GM23338 (cell line): ENCODE results near the gene SORBS1. TPM values are rescaled to one million over a fixed set of nuclear protein-coding genes. Genes with fewer than 3 reads are reported as not detected.

Experiments
- ATAC-seq: fragments of 200-7000 bp; cut with Tn5 transposase; 3 replicates; pipeline ENCODE4 v1.9.1; 2020
- DNase-seq: peaks from one replicate; pipeline ENCODE4 v3.0.0-alpha.2; 2015; ENCODE audit warnings: low spot score
- H2AFZ ChIP-seq: fragments of 200-600 bp; sonication (generic); 2 replicates; pipeline ENCODE4 v1.8.0; 2016; ENCODE audit warnings: antibody characterized with exemption, mild to moderate bottlenecking, moderate library complexity
- H3F3A ChIP-seq: fragments of 200-600 bp; sonication (generic); replicated peaks from 2 replicates; pipeline ENCODE4 v1.8.0; 2017; ENCODE audit warnings: antibody characterized with exemption, mixed run types, low read depth
- H3K27ac ChIP-seq: fragments of 200-600 bp; sonication (generic); 2 replicates; pipeline ENCODE4 v1.6.1; 2016; ENCODE audit warnings: low read depth
- H3K27me3 ChIP-seq: fragments of 200-600 bp; sonication (generic); 2 replicates; pipeline ENCODE4 v1.8.0; 2016; ENCODE audit warnings: mild to moderate bottlenecking, mixed run types, moderate library complexity; ENCODE audit not compliant: insufficient read depth
- H3K36me3 ChIP-seq: fragments of 200-600 bp; sonication (generic); 2 replicates; pipeline ENCODE4 v1.8.0; 2016; ENCODE audit warnings: mild to moderate bottlenecking; ENCODE audit not compliant: insufficient read depth
- H3K4me1 ChIP-seq: fragments of 200-600 bp; sonication (generic); 2 replicates; pipeline ENCODE4 v1.8.0; 2016; ENCODE audit warnings: mild to moderate bottlenecking, moderate library complexity; ENCODE audit not compliant: insufficient read depth
- H3K4me2 ChIP-seq: fragments of 200-600 bp; sonication (generic); 2 replicates; pipeline ENCODE4 v1.7.1; 2017; ENCODE audit warnings: mixed run types
- H3K4me3 ChIP-seq: fragments of 200-600 bp; sonication (generic); 2 replicates; pipeline ENCODE4 v1.6.1; 2016; ENCODE audit warnings: mixed run types
- H3K79me2 ChIP-seq: fragments of 200-600 bp; sonication (generic); replicated peaks from 2 replicates; pipeline ENCODE4 v1.8.0; 2017; ENCODE audit warnings: mild to moderate bottlenecking; ENCODE audit not compliant: insufficient read depth
- H3K9me2 ChIP-seq: fragments of 200-600 bp; sonication (generic); 2 replicates; pipeline ENCODE4 v1.8.0; 2017; ENCODE audit not compliant: insufficient read depth
- H4K20me1 ChIP-seq: fragments of 200-600 bp; sonication (generic); replicated peaks from 2 replicates; pipeline ENCODE4 v1.8.0; 2017; ENCODE audit warnings: mild to moderate bottlenecking; ENCODE audit not compliant: insufficient read depth
- H3K27ac Mint-ChIP-seq: 2 replicates; pipeline ENCODE4 v1.8.0; 2020; ENCODE audit warnings: inconsistent platforms, mild to moderate bottlenecking, moderate library complexity, mixed read lengths
- H3K27me3 Mint-ChIP-seq: 3 replicates; pipeline ENCODE4 v1.8.0; 2022; ENCODE audit warnings: low read depth, mild to moderate bottlenecking, moderate library complexity, mixed read lengths, inconsistent platforms; ENCODE audit not compliant: insufficient read depth, poor library complexity
- H3K36me3 Mint-ChIP-seq: 3 replicates; pipeline ENCODE4 v1.8.0; 2021; ENCODE audit warnings: low read depth, mild to moderate bottlenecking, inconsistent platforms, moderate library complexity, mixed read lengths
- H3K4me1 Mint-ChIP-seq: 3 replicates; pipeline ENCODE4 v1.8.0; 2020; ENCODE audit warnings: mild to moderate bottlenecking, inconsistent platforms, mixed read lengths
- H3K4me3 Mint-ChIP-seq: 3 replicates; pipeline ENCODE4 v1.8.0; 2021; ENCODE audit warnings: moderate library complexity, mild to moderate bottlenecking, inconsistent platforms, mixed read lengths
- H3K9me3 Mint-ChIP-seq: 3 replicates; pipeline ENCODE4 v1.8.0; 2020; ENCODE audit warnings: moderate library complexity, mild to moderate bottlenecking, inconsistent platforms, mixed read lengths
- CREB1 ChIP-seq: fragments of 250-450 bp; sonication (Bioruptor Pico); IDR thresholded peaks from 2 replicates; pipeline ENCODE4 v1.5.0; 2020; ENCODE audit warnings: low read depth, mild to moderate bottlenecking, moderate library complexity
- EZH2 ChIP-seq: fragments of 200-600 bp; sonication (generic); IDR thresholded peaks from one replicate; pipeline ENCODE4 v1.8.0; 2017; ENCODE audit warnings: antibody characterized with exemption, mild to moderate bottlenecking, low read depth; ENCODE audit not compliant: unreplicated experiment
- EZH2phosphoT487 ChIP-seq: fragments of 200-600 bp; sonication (generic); IDR thresholded peaks from one replicate; pipeline ENCODE4 v1.8.1; 2018; ENCODE audit warnings: antibody characterized with exemption; ENCODE audit not compliant: unreplicated experiment
- JUNB ChIP-seq: IDR thresholded peaks from one replicate; pipeline ENCODE4 v1.6.1; 2016; ENCODE audit warnings: antibody characterized with exemption; ENCODE audit not compliant: unreplicated experiment
- POLR2AphosphoS5 ChIP-seq: IDR thresholded peaks from 2 replicates; pipeline ENCODE4 v1.6.1; 2016; ENCODE audit warnings: antibody characterized with exemption, low read depth
- REST ChIP-seq: IDR thresholded peaks from one replicate; pipeline ENCODE4 v1.6.1; 2018; ENCODE audit warnings: antibody characterized with exemption; ENCODE audit not compliant: unreplicated experiment
- STAT1 ChIP-seq: IDR thresholded peaks from one replicate; pipeline ENCODE4 v1.6.1; 2016; ENCODE audit warnings: antibody characterized with exemption; ENCODE audit not compliant: unreplicated experiment
- ZNF114 ChIP-seq: fragments of 250-450 bp; sonication (Bioruptor Pico); IDR thresholded peaks from 2 replicates; pipeline ENCODE4 v1.5.0; 2020; ENCODE audit warnings: mild to moderate bottlenecking, moderate library complexity
- ZNF331 ChIP-seq: fragments of 250-450 bp; sonication (Bioruptor Pico); IDR thresholded peaks from 2 replicates; pipeline ENCODE4 v1.5.0; 2020; ENCODE audit warnings: low read depth, mild to moderate bottlenecking, moderate library complexity
- polyA plus RNA-seq: library from polyadenylated mRNA; unstranded; fragments of >200 nt; fragmentation: Nextera tagmentation; extraction: Ambion mirVana; gene quantifications from 2 replicates; pipeline ENCODE4 v1.2.1, GENCODE V29; 2016
- total RNA-seq: library from RNA; depleted of rRNA; stranded (reverse); fragments of >200 nt; shearing (Covaris generic); gene quantifications from 2 replicates; pipeline ENCODE4 v1.2.3, GENCODE V29; 2014
- TF ChIP-seq, protein P1 (sequence below): fragments of 250-450 bp; sonication (Bioruptor Pico); IDR thresholded peaks from 2 replicates; pipeline ENCODE4 v1.5.0; 2020; ENCODE audit warnings: mild to moderate bottlenecking, moderate library complexity
- TF ChIP-seq, protein P2 (sequence below): IDR thresholded peaks from 2 replicates; pipeline ENCODE4 v1.6.1; 2016; ENCODE audit warnings: antibody characterized with exemption

SORBS1 gene
- total and polyA plus RNA-seq, 2 experiments from 2014 or later = 47.7 to 51.5 TPM

- no peak for TF ChIP-seq REST
Measured at GRCh38 chr10:95536017-95536416, 25.2 kb downstream of the SORBS1 start (continued).

- no peak overlapping the region for H3K27ac Mint-ChIP-seq
- H2AFZ ChIP-seq = no peak overlapping the region
- H3K36me3 Mint-ChIP-seq = no peaks in the 10 kb centered on the region
- ATAC-seq (no peak), DNase-seq (no peak)
- H4K20me1 ChIP-seq = peaks cover 29% of the 10 kb centered on the region
- no peaks in the 10 kb centered on the region for H3K9me3 Mint-ChIP-seq
- H3F3A ChIP-seq = 0 out of 2 replicates have a peak, but pooled peaks cover 2% of the 10 kb centered on the region
- peaks cover 7% of the 10 kb centered on the region; the same call in 1 of the 2 replicates for H3K9me2 ChIP-seq
- H3K4me2 ChIP-seq = no peak overlapping the region
- no peak overlapping the region for H3K4me3 Mint-ChIP-seq
- H3K27ac ChIP-seq = no peak overlapping the region
- no peaks in the 10 kb centered on the region for H3K27me3 ChIP-seq
- no peaks in the 10 kb centered on the region for H3K27me3 Mint-ChIP-seq
- no peaks in the 10 kb centered on the region for H3K36me3 ChIP-seq
- H3K4me1 ChIP-seq = peaks cover 39% of the 10 kb centered on the region
- H3K79me2 ChIP-seq = peaks cover 89% of the 10 kb centered on the region
- peaks cover 28% of the 10 kb centered on the region for H3K4me1 Mint-ChIP-seq
- no peak overlapping the region for H3K4me3 ChIP-seq
- TF ChIP-seq JUNB (no peak), EZH2 (no peak), ZNF331 (CRISPR knock-in tag) (no peak), ZNF114 (CRISPR knock-in tag) (no peak), STAT1 (no peak), EZH2phosphoT487 (no peak), CREB1 (CRISPR knock-in tag) (no peak), REST (no peak), POLR2AphosphoS5 (no peak)
- TF ChIP-seq, protein P1, sequence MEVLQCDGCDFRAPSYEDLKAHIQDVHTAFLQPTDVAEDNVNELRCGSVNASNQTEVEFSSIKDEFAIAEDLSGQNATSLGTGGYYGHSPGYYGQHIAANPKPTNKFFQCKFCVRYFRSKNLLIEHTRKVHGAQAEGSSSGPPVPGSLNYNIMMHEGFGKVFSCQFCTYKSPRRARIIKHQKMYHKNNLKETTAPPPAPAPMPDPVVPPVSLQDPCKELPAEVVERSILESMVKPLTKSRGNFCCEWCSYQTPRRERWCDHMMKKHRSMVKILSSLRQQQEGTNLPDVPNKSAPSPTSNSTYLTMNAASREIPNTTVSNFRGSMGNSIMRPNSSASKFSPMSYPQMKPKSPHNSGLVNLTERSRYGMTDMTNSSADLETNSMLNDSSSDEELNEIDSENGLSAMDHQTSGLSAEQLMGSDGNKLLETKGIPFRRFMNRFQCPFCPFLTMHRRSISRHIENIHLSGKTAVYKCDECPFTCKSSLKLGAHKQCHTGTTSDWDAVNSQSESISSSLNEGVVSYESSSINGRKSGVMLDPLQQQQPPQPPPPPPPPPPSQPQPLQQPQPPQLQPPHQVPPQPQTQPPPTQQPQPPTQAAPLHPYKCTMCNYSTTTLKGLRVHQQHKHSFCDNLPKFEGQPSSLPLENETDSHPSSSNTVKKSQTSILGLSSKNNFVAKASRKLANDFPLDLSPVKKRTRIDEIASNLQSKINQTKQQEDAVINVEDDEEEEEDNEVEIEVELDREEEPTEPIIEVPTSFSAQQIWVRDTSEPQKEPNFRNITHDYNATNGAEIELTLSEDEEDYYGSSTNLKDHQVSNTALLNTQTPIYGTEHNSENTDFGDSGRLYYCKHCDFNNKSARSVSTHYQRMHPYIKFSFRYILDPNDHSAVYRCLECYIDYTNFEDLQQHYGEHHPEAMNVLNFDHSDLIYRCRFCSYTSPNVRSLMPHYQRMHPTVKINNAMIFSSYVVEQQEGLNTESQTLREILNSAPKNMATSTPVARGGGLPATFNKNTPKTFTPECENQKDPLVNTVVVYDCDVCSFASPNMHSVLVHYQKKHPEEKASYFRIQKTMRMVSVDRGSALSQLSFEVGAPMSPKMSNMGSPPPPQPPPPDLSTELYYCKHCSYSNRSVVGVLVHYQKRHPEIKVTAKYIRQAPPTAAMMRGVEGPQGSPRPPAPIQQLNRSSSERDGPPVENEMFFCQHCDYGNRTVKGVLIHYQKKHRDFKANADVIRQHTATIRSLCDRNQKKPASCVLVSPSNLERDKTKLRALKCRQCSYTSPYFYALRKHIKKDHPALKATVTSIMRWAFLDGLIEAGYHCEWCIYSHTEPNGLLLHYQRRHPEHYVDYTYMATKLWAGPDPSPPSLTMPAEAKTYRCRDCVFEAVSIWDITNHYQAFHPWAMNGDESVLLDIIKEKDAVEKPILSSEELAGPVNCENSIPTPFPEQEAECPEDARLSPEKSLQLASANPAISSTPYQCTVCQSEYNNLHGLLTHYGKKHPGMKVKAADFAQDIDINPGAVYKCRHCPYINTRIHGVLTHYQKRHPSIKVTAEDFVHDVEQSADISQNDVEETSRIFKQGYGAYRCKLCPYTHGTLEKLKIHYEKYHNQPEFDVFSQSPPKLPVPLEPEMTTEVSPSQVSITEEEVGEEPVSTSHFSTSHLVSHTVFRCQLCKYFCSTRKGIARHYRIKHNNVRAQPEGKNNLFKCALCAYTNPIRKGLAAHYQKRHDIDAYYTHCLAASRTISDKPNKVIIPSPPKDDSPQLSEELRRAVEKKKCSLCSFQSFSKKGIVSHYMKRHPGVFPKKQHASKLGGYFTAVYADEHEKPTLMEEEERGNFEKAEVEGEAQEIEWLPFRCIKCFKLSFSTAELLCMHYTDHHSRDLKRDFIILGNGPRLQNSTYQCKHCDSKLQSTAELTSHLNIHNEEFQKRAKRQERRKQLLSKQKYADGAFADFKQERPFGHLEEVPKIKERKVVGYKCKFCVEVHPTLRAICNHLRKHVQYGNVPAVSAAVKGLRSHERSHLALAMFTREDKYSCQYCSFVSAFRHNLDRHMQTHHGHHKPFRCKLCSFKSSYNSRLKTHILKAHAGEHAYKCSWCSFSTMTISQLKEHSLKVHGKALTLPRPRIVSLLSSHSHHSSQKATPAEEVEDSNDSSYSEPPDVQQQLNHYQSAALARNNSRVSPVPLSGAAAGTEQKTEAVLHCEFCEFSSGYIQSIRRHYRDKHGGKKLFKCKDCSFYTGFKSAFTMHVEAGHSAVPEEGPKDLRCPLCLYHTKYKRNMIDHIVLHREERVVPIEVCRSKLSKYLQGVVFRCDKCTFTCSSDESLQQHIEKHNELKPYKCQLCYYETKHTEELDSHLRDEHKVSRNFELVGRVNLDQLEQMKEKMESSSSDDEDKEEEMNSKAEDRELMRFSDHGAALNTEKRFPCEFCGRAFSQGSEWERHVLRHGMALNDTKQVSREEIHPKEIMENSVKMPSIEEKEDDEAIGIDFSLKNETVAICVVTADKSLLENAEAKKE (CRISPR knock-in tag) = no peak
- TF ChIP-seq, protein P2, sequence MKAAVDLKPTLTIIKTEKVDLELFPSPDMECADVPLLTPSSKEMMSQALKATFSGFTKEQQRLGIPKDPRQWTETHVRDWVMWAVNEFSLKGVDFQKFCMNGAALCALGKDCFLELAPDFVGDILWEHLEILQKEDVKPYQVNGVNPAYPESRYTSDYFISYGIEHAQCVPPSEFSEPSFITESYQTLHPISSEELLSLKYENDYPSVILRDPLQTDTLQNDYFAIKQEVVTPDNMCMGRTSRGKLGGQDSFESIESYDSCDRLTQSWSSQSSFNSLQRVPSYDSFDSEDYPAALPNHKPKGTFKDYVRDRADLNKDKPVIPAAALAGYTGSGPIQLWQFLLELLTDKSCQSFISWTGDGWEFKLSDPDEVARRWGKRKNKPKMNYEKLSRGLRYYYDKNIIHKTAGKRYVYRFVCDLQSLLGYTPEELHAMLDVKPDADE = no peak
Measured at GRCh38 chr10:95535526-95535925, 25.6 kb downstream of the SORBS1 start.
